Testis (tissue), 3 donors: ENCODE results near the gene SPTLC2. TPM values are rescaled to one million over a fixed set of nuclear protein-coding genes. Genes with fewer than 3 reads are reported as not detected.
A peak's percentile ranks its signal among the peaks of the same experiment; 100 is the strongest.
"Not testable (repeated sequence)": the region's sequence is repeated elsewhere in the genome, so short reads cannot be mapped to it uniquely, and the experiment has no call there.

Experiments used
- DNase-seq: peaks from one replicate; pipeline ENCODE4 v3.0.0-alpha.2; 2019
- H3K27ac ChIP-seq, 2 donors: fragments of 200-600 bp; sonication (generic); one replicate each; pipeline ENCODE4 v1.5.1; 2019
- H3K27me3 ChIP-seq: fragments of 200-600 bp; sonication (generic); one replicate; pipeline ENCODE4 v1.5.1; 2019
- H3K36me3 ChIP-seq: fragments of 200-600 bp; sonication (generic); one replicate; pipeline ENCODE4 v1.5.1; 2017; ENCODE audit warnings: low read depth; ENCODE audit errors: missing control alignments
- H3K4me1 ChIP-seq: fragments of 200-600 bp; sonication (generic); one replicate; pipeline ENCODE4 v1.5.1; 2019
- H3K4me3 ChIP-seq, 2 donors: fragments of 200-600 bp; sonication (generic); one replicate each; pipeline ENCODE4 v1.5.1; 2017 to 2019
- H3K9me3 ChIP-seq: fragments of 200-600 bp; sonication (generic); one replicate; pipeline ENCODE4 v1.5.1; 2017
- POLR2A ChIP-seq: fragments of 450-650 bp; IDR thresholded peaks from one replicate; pipeline ENCODE4 v1.6.1; 2017; ENCODE audit warnings: antibody characterized with exemption, mild to moderate bottlenecking, moderate library complexity
- WGBS, 2 donors: methylation state at CpG; one replicate each; pipeline ENCODE4 v1.1.5; 2018; 5-methylcytosine and 5-hydroxymethylcytosine counted together
- intact Hi-C: fragments of 100-400 bp; cut with DNase I; formaldehyde crosslinking; loops from one replicate; pipeline ENCODE4 v1.15.1; 2023; ENCODE audit warnings: low total_unique reads
- polyA plus RNA-seq: library from polyadenylated mRNA; stranded (reverse); fragments of 350-450 nt; fragmentation: Illumina TruSeq; extraction: RNeasy Lipid Tissue Mini Kit (QIAGEN cat#74804); gene quantifications from one replicate; pipeline ENCODE4 v1.2.3, GENCODE V29; 2014; ENCODE audit warnings: low read depth, low replicate concordance; ENCODE audit not compliant: insufficient read depth
- total RNA-seq, 2 donors: library from RNA; depleted of rRNA; stranded (reverse); fragments of >200 nt; gene quantifications; one replicate each; pipeline ENCODE4 v1.2.3, GENCODE V29; 2016
- TF ChIP-seq, protein P1 (sequence below), 3 experiments: fragments of 450-650 bp in 2 of 3; fragments of 200-600 bp in 1 of 3; sonication (generic) in 1 of 3; IDR thresholded peaks; one replicate each; pipeline ENCODE4 v1.5.1; 2016 to 2019; ENCODE audit warnings: antibody characterized with exemption in 3 of 3, mild to moderate bottlenecking in 2 of 3, moderate library complexity in 1 of 3

SPTLC2 gene
- total and polyA plus RNA-seq, 3 donors from 2014 or later, result 11.1 to 24.5 (median 21.5) TPM

DNA sequence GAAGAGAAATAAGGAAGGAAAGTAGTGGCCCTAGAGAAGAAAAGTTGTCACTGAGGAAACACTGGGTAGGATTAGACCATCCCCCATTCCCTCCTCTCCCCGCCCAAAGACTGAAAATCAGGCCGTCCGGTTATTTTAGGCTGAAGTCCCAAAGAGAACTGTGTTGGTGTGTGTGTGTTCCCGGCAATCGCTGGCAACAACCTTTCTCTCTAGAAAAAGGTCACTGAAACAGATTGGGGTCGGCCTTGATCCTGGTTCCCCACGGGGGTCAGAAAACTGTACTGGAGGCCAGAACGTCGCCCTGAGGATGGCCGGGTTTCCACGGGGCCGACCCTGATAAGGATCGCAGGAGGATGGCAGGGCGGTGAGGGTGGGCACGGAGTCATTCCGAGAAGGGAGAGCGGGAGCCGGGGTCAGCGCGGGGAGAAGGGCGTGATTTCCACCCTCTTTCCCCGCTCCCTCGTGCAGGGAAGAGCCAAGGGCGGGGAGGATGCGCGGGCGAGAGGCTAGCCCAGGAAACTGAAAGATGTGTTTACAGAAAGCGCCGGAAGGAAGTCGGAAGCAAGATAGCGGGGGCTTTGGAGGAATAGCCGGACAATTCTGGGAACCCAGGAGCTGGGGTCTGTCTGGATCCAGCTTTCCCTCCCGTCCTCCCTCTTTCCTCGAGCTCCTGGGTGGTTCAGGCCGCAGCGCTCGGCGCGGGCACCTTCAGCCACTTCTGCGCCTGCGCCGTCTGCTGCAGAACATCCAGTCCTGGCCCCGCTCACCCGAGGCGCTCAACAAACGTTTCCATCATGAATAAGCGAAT is 25.3 kb upstream of the SPTLC2 start:
- Histone ChIP-seq H3K4me1 (peaks cover 10% of the 10 kb centered on the region), H3K9me3 (no peaks in the 10 kb centered on the region), H3K27me3 (no peaks in the 10 kb centered on the region), H3K27ac (peak overlapping the region; percentile 79 to 91), H3K36me3 (no peaks in the 10 kb centered on the region), H3K4me3 (peak overlapping the region; percentile 49 to 69)
- intact Hi-C loops, result no loop called here
- DNase-seq, result peak; percentile 90
- TF ChIP-seq, protein P1, sequence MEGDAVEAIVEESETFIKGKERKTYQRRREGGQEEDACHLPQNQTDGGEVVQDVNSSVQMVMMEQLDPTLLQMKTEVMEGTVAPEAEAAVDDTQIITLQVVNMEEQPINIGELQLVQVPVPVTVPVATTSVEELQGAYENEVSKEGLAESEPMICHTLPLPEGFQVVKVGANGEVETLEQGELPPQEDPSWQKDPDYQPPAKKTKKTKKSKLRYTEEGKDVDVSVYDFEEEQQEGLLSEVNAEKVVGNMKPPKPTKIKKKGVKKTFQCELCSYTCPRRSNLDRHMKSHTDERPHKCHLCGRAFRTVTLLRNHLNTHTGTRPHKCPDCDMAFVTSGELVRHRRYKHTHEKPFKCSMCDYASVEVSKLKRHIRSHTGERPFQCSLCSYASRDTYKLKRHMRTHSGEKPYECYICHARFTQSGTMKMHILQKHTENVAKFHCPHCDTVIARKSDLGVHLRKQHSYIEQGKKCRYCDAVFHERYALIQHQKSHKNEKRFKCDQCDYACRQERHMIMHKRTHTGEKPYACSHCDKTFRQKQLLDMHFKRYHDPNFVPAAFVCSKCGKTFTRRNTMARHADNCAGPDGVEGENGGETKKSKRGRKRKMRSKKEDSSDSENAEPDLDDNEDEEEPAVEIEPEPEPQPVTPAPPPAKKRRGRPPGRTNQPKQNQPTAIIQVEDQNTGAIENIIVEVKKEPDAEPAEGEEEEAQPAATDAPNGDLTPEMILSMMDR (IDR thresholded peaks at IDR 0.05), result no peak
- TF ChIP-seq POLR2A, result no peak
- WGBS, 2 donors, result 1 to 7% methylated on average over 36 to 47 of the region's 47 CpGs

DNA sequence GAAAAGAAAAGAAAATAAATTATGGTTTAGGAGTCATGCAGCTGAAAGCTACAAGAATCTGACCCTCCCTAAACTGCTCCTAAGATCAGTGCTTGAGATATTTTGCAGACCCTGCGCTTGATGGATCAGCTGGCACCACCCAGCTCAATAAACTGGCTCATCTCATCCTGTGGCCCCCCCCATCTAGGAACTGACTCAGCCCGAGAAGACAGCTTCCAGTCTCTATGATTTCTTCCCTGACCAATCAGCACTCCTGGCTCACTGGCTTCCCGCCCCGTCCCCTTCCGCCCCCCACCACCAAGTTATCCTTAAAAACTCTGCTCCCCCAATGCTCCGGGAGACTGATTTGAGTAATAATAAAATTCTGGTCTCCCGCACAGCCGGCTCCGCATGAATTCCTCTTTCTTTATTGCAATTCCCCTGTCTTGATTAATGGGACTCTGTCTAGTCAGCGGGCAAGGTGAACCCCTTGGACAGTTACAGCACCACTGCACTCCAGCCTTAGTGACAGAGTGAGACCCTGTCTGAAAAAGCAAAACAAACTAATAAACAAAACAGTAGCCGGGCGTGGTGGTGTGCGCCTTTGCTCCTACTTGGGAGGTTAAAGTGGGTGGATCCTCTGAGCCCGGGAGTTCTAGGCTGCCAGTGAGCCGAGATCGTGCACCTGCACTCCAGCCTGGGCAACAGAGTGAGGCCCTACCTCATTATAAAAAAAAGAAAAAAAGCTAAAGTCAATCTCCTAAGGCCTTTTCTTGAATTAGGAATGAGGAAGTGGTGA is 24.5 kb upstream of the SPTLC2 start:
- Histone ChIP-seq H3K27ac (peak overlapping the region; percentile 79 to 91), H3K9me3 (no peaks in the 10 kb centered on the region), H3K4me3 (peak overlapping the region; percentile 49 to 69), H3K36me3 (no peaks in the 10 kb centered on the region), H3K27me3 (no peaks in the 10 kb centered on the region), H3K4me1 (peaks cover 10% of the 10 kb centered on the region)
- TF ChIP-seq, protein P1 (IDR thresholded peaks at IDR 0.05), result no peak
- no peak for TF ChIP-seq POLR2A
- 27 to 43% methylated on average over 16 of the region's 16 CpGs for WGBS, 2 donors
- intact Hi-C loops, result no loop called here
- DNase-seq, result peak; percentile 32

DNA sequence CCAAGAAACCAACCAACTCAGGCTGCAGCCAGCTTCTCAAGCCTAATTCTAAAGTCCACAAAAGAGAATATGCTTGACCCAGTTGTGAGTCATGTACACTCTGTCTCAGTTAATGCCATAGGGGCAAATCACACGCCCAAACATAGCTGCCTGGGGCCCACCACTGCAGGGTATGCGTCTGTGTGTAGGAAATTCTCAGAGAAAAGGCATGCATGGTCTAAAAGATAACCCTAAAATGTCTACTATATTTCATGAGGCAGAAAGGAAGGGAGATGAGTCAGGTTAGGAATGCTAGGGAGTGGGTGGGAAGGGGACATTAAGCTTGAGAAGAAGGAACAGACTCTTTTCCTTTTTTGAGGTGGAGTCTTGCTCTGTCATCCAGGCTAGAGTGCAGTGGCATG is 22.3 kb upstream of the SPTLC2 start:
- H3K36me3 ChIP-seq, result no peaks in the 10 kb centered on the region
- H3K4me3 ChIP-seq, result no peak overlapping the region
- no peak for DNase-seq
- WGBS, 2 donors, result 55 to 61% methylated on average over 2 of the region's 2 CpGs
- H3K9me3 ChIP-seq, result no peaks in the 10 kb centered on the region
- no peaks in the 10 kb centered on the region for H3K27me3 ChIP-seq
- intact Hi-C loops, result no loop called here
- H3K27ac ChIP-seq, result no peak overlapping the region
- H3K4me1 ChIP-seq, result peaks cover 10% of the 10 kb centered on the region
- TF ChIP-seq POLR2A, result no peak
- TF ChIP-seq, protein P1 (IDR thresholded peaks at IDR 0.05), result no peak

DNA sequence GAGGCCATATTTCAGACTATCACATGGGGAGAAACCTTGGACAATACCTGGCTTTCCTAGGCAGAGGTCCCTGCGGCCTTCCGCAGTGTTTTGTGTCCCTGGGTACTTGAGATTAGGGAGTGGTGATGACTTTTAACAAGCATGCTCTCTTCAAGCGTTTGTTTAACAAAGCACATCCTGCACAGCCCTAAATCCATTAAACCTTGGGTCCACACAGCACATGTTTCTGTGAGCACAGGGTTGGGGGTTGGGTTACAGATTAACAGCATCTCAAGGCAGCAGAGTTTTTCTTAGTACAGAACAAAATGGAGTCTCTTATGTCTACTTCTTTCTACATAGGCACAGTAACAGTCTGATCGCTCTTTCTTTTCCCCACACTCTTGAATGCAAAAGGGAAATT is 19.4 kb upstream of the SPTLC2 start:
- H3K9me3 ChIP-seq, H3K27ac ChIP-seq, H3K4me1 ChIP-seq, DNase-seq, H3K4me3 ChIP-seq, intact Hi-C loops, H3K36me3 ChIP-seq, H3K27me3 ChIP-seq: not testable (repeated sequence)
- 74 to 78% methylated on average over 4 of the region's 4 CpGs for WGBS, 2 donors

DNA sequence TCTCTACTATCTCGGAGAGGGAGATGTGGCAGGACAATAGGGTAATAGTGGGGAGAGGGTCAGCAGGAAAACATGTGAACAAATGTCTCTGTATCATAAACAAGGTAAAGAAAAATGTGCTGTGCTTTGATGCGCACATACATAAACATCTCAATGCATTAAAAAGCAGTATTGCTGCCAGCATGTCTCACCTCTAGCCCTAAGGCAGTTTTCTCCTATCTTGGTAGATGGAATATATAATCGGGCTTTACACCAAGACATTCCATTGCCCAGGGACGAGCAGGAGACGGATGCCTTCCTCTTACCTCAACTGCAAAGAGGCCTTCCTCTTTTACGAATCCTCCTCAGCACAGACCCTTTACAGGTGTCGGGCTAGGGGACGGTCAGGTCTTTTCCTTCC is 19.0 kb upstream of the SPTLC2 start:
- not testable (repeated sequence) for DNase-seq

More for the DNA sequence above, 19.0 kb upstream of the SPTLC2 start:
- H3K4me1 ChIP-seq, H3K36me3 ChIP-seq, H3K9me3 ChIP-seq, H3K27me3 ChIP-seq, intact Hi-C loops, H3K27ac ChIP-seq, H3K4me3 ChIP-seq: not testable (repeated sequence)
- WGBS, 2 donors, result 88 to 94% methylated on average over 8 of the region's 8 CpGs
